IMR-90 (cell line): ENCODE results near the gene RMND5A. TPM values are rescaled to one million over a fixed set of nuclear protein-coding genes. Genes with fewer than 3 reads are reported as not detected.

Source experiments
- ATAC-seq: fragments of 200-7000 bp; cut with Tn5 transposase; 2 replicates; pipeline ENCODE4 v1.9.1; 2020; ENCODE audit warnings: low read depth, mild to moderate bottlenecking, moderate library complexity
- BruUV-seq: library from RNA; stranded (reverse); fragments of 400-500 nt; replicated peaks from 2 replicates; lab custom pipeline; 2021; lab: Mats Ljungman, UMichigan
- CTCF ChIA-PET: fragments of 300-600 bp; formaldehyde crosslinking; extraction: SDS; loops from one replicate; lab custom pipeline; 2021; ENCODE audit warnings: antibody characterized with exemption; lab: Yijun Ruan, JAX
- POLR2A ChIA-PET: fragments of 300-600 bp; sonication (Branson Sonifier 250); formaldehyde crosslinking; loops from one replicate; lab custom pipeline; 2022; ENCODE audit warnings: antibody characterized with exemption; ENCODE audit not compliant: unreplicated experiment; lab: Charles Lee
- DNase-seq: peaks from one replicate; pipeline ENCODE4 v3.0.0; 2013
- H2AFZ ChIP-seq: replicated peaks from 2 replicates; pipeline ENCODE3; 2013; ENCODE audit warnings: low read length, mild to moderate bottlenecking; ENCODE audit not compliant: poor library complexity
- H2AK5ac ChIP-seq: 2 replicates; pipeline ENCODE4 v1.6.1; 2013; ENCODE audit warnings: low read depth, low read length, inconsistent platforms
- H2AK9ac ChIP-seq: replicated peaks from 2 replicates; pipeline ENCODE3; 2013; ENCODE audit warnings: mild to moderate bottlenecking, low read depth, low read length, moderate library complexity; ENCODE audit not compliant: poor library complexity
- H2BK120ac ChIP-seq: 2 replicates; pipeline ENCODE4 v1.6.1; 2013; ENCODE audit warnings: low read depth, low read length, inconsistent platforms
- H2BK15ac ChIP-seq: 3 replicates; pipeline ENCODE4 v1.6.1; 2013; ENCODE audit warnings: low read depth, low read length, inconsistent platforms
- H2BK20ac ChIP-seq: 2 replicates; pipeline ENCODE4 v1.6.1; 2013; ENCODE audit warnings: low read depth, mild to moderate bottlenecking, inconsistent platforms, low read length, moderate library complexity
- H2BK5ac ChIP-seq: 2 replicates; pipeline ENCODE4 v1.6.1; 2013; ENCODE audit warnings: mild to moderate bottlenecking, low read depth, low read length, inconsistent platforms; ENCODE audit not compliant: poor library complexity, severe bottlenecking
- H3K14ac ChIP-seq: replicated peaks from 2 replicates; pipeline ENCODE4 v1.6.1; 2013; ENCODE audit warnings: low read depth, low read length, inconsistent platforms
- H3K18ac ChIP-seq: 2 replicates; pipeline ENCODE4 v1.6.1; 2013; ENCODE audit warnings: low read depth, low read length, control low read depth
- H3K23ac ChIP-seq: 2 replicates; pipeline ENCODE4 v1.6.1; 2013; ENCODE audit warnings: low read depth, low read length, inconsistent platforms
- H3K27ac ChIP-seq: 2 replicates; pipeline ENCODE4 v1.5.1; 2013; ENCODE audit warnings: mild to moderate bottlenecking, control low read depth, low read length; ENCODE audit not compliant: insufficient read depth
- H3K27me3 ChIP-seq: 2 replicates; pipeline ENCODE4 v1.6.1; 2013; ENCODE audit warnings: low read length; ENCODE audit not compliant: control insufficient read depth, insufficient read depth
- H3K36me3 ChIP-seq: 2 replicates; pipeline ENCODE4 v1.6.1; 2013; ENCODE audit warnings: low read length, mixed read lengths; ENCODE audit not compliant: control insufficient read depth, insufficient read depth
- H3K4ac ChIP-seq: 2 replicates; pipeline ENCODE4 v1.6.1; 2013; ENCODE audit warnings: low read depth, low read length, inconsistent platforms
- H3K4me1 ChIP-seq: 2 replicates; pipeline ENCODE4 v1.6.1; 2013; ENCODE audit warnings: low read length, mixed read lengths; ENCODE audit not compliant: control insufficient read depth, insufficient read depth
- H3K4me2 ChIP-seq: 2 replicates; pipeline ENCODE4 v1.6.1; 2013; ENCODE audit warnings: low read depth, mild to moderate bottlenecking, control low read depth, low read length, moderate library complexity
- H3K4me3 ChIP-seq: 2 replicates; pipeline ENCODE4 v1.5.1; 2013; ENCODE audit warnings: low read depth, mild to moderate bottlenecking, control low read depth, low read length, moderate library complexity; ENCODE audit not compliant: insufficient read depth
- H3K56ac ChIP-seq: 2 replicates; pipeline ENCODE4 v1.6.1; 2013; ENCODE audit warnings: low read length, inconsistent platforms; ENCODE audit not compliant: insufficient read depth; ENCODE audit errors: extremely low read depth
- H3K79me1 ChIP-seq, 2 experiments: 2 replicates each; pipeline ENCODE4 v1.6.1; 2013; ENCODE audit warnings: low read length in 2 of 2, inconsistent platforms in 1 of 2, low read depth in 1 of 2
- H3K9ac ChIP-seq: 2 replicates; pipeline ENCODE4 v1.6.1; 2013; ENCODE audit warnings: low read depth, low read length, control low read depth
- H3K9me1 ChIP-seq: 2 replicates; pipeline ENCODE4 v1.6.1; 2013; ENCODE audit warnings: low read length, inconsistent platforms; ENCODE audit not compliant: insufficient read depth
- H3K9me3 ChIP-seq: 2 replicates; pipeline ENCODE4 v1.6.1; 2013; ENCODE audit warnings: low read length; ENCODE audit not compliant: control insufficient read depth, insufficient read depth
- H4K20me1 ChIP-seq: 2 replicates; pipeline ENCODE4 v1.6.1; 2013; ENCODE audit warnings: low read length, inconsistent platforms; ENCODE audit not compliant: insufficient read depth
- H4K5ac ChIP-seq: 2 replicates; pipeline ENCODE4 v1.6.1; 2013; ENCODE audit warnings: mild to moderate bottlenecking, low read depth, low read length, control low read depth
- H4K8ac ChIP-seq, 2 experiments: 2 replicates each; pipeline ENCODE4 v1.6.1; 2013; ENCODE audit warnings: low read depth in 2 of 2, low read length in 2 of 2, control low read depth in 1 of 2, inconsistent platforms in 1 of 2
- H4K91ac ChIP-seq: 2 replicates; pipeline ENCODE4 v1.6.1; 2013; ENCODE audit warnings: low read depth, low read length, inconsistent platforms; ENCODE audit not compliant: insufficient read depth
- BHLHE40 ChIP-seq: fragments of 150-350 bp; IDR thresholded peaks from 2 replicates; pipeline ENCODE4 v1.6.1; 2016; ENCODE audit warnings: mild to moderate bottlenecking, low read depth, low read length
- FOS ChIP-seq: fragments of 150-350 bp; IDR thresholded peaks from 2 replicates; pipeline ENCODE4 v1.6.1; 2016; ENCODE audit warnings: low read depth, low read length
- NFE2L2 ChIP-seq: fragments of 150-350 bp; IDR thresholded peaks from 2 replicates; pipeline ENCODE4 v1.6.1; 2016; ENCODE audit warnings: low read depth, mild to moderate bottlenecking, low read length
- RAD21 ChIP-seq: IDR thresholded peaks from 2 replicates; pipeline ENCODE4 v1.6.1; 2012; ENCODE audit warnings: low read length, improper control_type of control experiment
- WGBS, 2 experiments: methylation state at CpG; one replicate each; pipeline versions ENCODE4 v1.1.5 to v1.1.7; 2013; ENCODE audit warnings: missing lambda C conversion rate in 2 of 2; ENCODE audit not compliant: insufficient read length in 1 of 2; ENCODE audit errors: extremely low coverage in 2 of 2; 5-methylcytosine and 5-hydroxymethylcytosine counted together
- dilution Hi-C: fragments of 300-500 bp; cut with HindIII; formaldehyde crosslinking; loops from one replicate; pipeline ENCODE4 v1.14.3; 2018; ENCODE audit warnings: low sequenced_read_pairs; ENCODE audit not compliant: unreplicated experiment
- in situ Hi-C: fragments of 300-500 bp; cut with MboI; formaldehyde crosslinking; loops from 3 replicates; pipeline ENCODE4 v1.14.3; 2019; ENCODE audit warnings: low sequenced_read_pairs, inconsistent platforms, mixed read lengths
- intact Hi-C: fragments of 100-400 bp; cut with micrococcal nuclease; formaldehyde crosslinking; loops from 2 replicates; pipeline ENCODE4 v1.10.0; 2022
- polyA plus RNA-seq, 3 experiments: library from polyadenylated mRNA; depleted of rRNA; stranded (reverse); fragments of >200 nt; gene quantifications; 2 replicates each; pipeline ENCODE4 v1.2.3, GENCODE V29; 2012; ENCODE audit warnings: low replicate concordance in 1 of 3
- total RNA-seq: library from RNA; depleted of rRNA; stranded (reverse); fragments of >200 nt; gene quantifications from 2 replicates; pipeline ENCODE4 v1.2.3, GENCODE V29; 2012
- TF ChIP-seq, protein P1 (sequence below): fragments of 150-350 bp; IDR thresholded peaks from 2 replicates; pipeline ENCODE4 v1.6.1; 2017; ENCODE audit warnings: mild to moderate bottlenecking, antibody characterized with exemption, low read length, low read depth

RMND5A gene
- total and polyA plus RNA-seq, 2 of the 4 experiments (the other 2 are of a cell fraction) = 5.1 to 16.0 TPM

- Histone ChIP-seq H2AK9ac (no peak overlapping the region), H3K23ac (no peak overlapping the region), H3K14ac (no peak overlapping the region), H3K27me3 (peaks cover 12% of the 10 kb centered on the region), H3K79me1 (no peaks in the 10 kb centered on the region), H3K18ac (no peak overlapping the region), H3K36me3 (no peaks in the 10 kb centered on the region), H3K9ac (no peak overlapping the region), H4K8ac (no peak overlapping the region), H4K20me1 (no peaks in the 10 kb centered on the region), H3K4me3 (no peak overlapping the region), H2AFZ (no peak overlapping the region), H3K9me1 (no peaks in the 10 kb centered on the region), H2AK5ac (no peak overlapping the region), H2BK20ac (no peak overlapping the region), H3K9me3 (peaks cover 2% of the 10 kb centered on the region; the same call in 1 of the 2 replicates), H3K4me1 (no peaks in the 10 kb centered on the region), H3K4me2 (no peak overlapping the region), H3K4ac (no peak overlapping the region), H4K5ac (no peak overlapping the region), H2BK5ac (no peak overlapping the region), H2BK120ac (no peak overlapping the region), H2BK15ac (no peak overlapping the region), H3K56ac (no peak overlapping the region), H4K91ac (no peak overlapping the region), H3K27ac (no peak overlapping the region)
- no peak for DNase-seq
- intact Hi-C loops = no loop called here
- CTCF ChIA-PET = no interaction called here
- TF ChIP-seq, protein P1, sequence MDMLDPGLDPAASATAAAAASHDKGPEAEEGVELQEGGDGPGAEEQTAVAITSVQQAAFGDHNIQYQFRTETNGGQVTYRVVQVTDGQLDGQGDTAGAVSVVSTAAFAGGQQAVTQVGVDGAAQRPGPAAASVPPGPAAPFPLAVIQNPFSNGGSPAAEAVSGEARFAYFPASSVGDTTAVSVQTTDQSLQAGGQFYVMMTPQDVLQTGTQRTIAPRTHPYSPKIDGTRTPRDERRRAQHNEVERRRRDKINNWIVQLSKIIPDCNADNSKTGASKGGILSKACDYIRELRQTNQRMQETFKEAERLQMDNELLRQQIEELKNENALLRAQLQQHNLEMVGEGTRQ = no peak
- no peak for TF ChIP-seq NFE2L2
- no peak for TF ChIP-seq FOS
- no peak for TF ChIP-seq BHLHE40
- no peak for TF ChIP-seq RAD21
- BruUV-seq = no TSS peak
- dilution Hi-C loops = no loop called here
- POLR2A ChIA-PET = no interaction called here
- in situ Hi-C loops = no loop called here
- ATAC-seq = no peak
- WGBS, 2 experiments = no CpG with 5 or more reads among the region's 3 CpGs
Measured at GRCh38 chr2:86822668-86823345, 102.7 kb downstream of the RMND5A start.
